CD4-positive, alpha-beta T cell (primary cell): ENCODE measurements around the gene EPHB1. TPM values are rescaled to one million over a fixed set of nuclear protein-coding genes. Genes with fewer than 3 reads are reported as not detected.

ENCODE experiments used
- ATAC-seq: fragments of 200-7000 bp; cut with Tn5 transposase; one replicate; pipeline ENCODE4 v1.10.0; 2022; ENCODE audit warnings: mild to moderate bottlenecking; ENCODE audit not compliant: poor library complexity
- CTCF ChIA-PET: fragments of 350-600 bp; sonication (Branson Sonifier 250); formaldehyde crosslinking; loops from one replicate; lab custom pipeline; 2021; ENCODE audit warnings: antibody characterized with exemption, inconsistent platforms; lab: Charles Lee
- POLR2A ChIA-PET: fragments of 350-600 bp; sonication (Branson Sonifier 250); formaldehyde crosslinking; loops from one replicate; lab custom pipeline; 2021; ENCODE audit warnings: antibody characterized with exemption, inconsistent platforms; lab: Charles Lee
- DNase-seq, 14 experiments: peaks; one replicate each; pipeline ENCODE4 v3.0.0-alpha.2; 2013 to 2020; ENCODE audit warnings: mixed read lengths in 2 of 14
- H3K27ac ChIP-seq, 2 donors: one replicate each; pipeline versions ENCODE4 v1.5.1 to v1.7.0; 2013; ENCODE audit warnings: low read length in 2 of 2, low read depth in 1 of 2, mild to moderate bottlenecking in 1 of 2
- H3K27me3 ChIP-seq, 2 experiments: 1 replicate in 1 of 2; 2 replicates in 1 of 2; pipeline versions ENCODE4 v1.6.1 to v1.7.0; 2013; ENCODE audit warnings: low read length in 2 of 2, control low read depth in 1 of 2, mild to moderate bottlenecking in 1 of 2, moderate library complexity in 1 of 2; ENCODE audit not compliant: insufficient read depth in 2 of 2, control insufficient read depth in 1 of 2
- H3K36me3 ChIP-seq: one replicate; pipeline ENCODE4 v1.6.1; 2013; ENCODE audit warnings: low read length, control low read depth; ENCODE audit not compliant: insufficient read depth
- H3K4me1 ChIP-seq: one replicate; pipeline ENCODE4 v1.6.1; 2013; ENCODE audit warnings: low read length, control low read depth; ENCODE audit not compliant: insufficient read depth
- H3K4me3 ChIP-seq: one replicate; pipeline ENCODE4 v1.5.1; 2013; ENCODE audit warnings: mild to moderate bottlenecking, low read length, moderate library complexity
- H3K9me3 ChIP-seq, 2 experiments: 1 replicate in 1 of 2; 2 replicates in 1 of 2; pipeline versions ENCODE4 v1.6.1 to v1.7.0; 2013; ENCODE audit warnings: low read length in 2 of 2, mild to moderate bottlenecking in 2 of 2, control low read depth in 1 of 2, moderate library complexity in 1 of 2; ENCODE audit not compliant: control insufficient read depth in 1 of 2, insufficient read depth in 1 of 2
- H3K27ac Mint-ChIP-seq: one replicate; pipeline ENCODE4 v1.8.0; 2020; ENCODE audit warnings: mixed read lengths
- H3K27me3 Mint-ChIP-seq: one replicate; pipeline ENCODE4 v1.8.0; 2021; ENCODE audit warnings: mixed read lengths
- H3K36me3 Mint-ChIP-seq: one replicate; pipeline ENCODE4 v1.8.0; 2021; ENCODE audit warnings: low read depth, mixed read lengths
- H3K4me1 Mint-ChIP-seq: one replicate; pipeline ENCODE4 v1.8.0; 2021; ENCODE audit warnings: low read depth, mixed read lengths
- H3K4me3 Mint-ChIP-seq: one replicate; pipeline ENCODE4 v1.8.0; 2020; ENCODE audit warnings: mild to moderate bottlenecking, mixed read lengths
- H3K9me3 Mint-ChIP-seq: one replicate; pipeline ENCODE4 v1.8.0; 2020; ENCODE audit warnings: mixed read lengths
- CTCF ChIP-seq: fragments of 200-600 bp; IDR thresholded peaks from one replicate; pipeline ENCODE4 v1.8.0; 2022; ENCODE audit warnings: antibody characterized with exemption, mild to moderate bottlenecking
- intact Hi-C, 2 experiments: fragments of 100-400 bp; cut with DNase I in 1 of 2; cut with micrococcal nuclease in 1 of 2; formaldehyde crosslinking; loops; one replicate each; pipeline versions ENCODE4 v1.15.1 to v1.9.0; 2023 to 2025; cut with DNase I, micrococcal nuclease
- total RNA-seq, 174 experiments: library from RNA in 2 of 174; stranded (reverse) in 2 of 174; gene quantifications; one replicate each; pipeline ENCODE4 v1.2.3 and lab custom pipeline; 2021 to 2026

The EPHB1 gene
- total RNA-seq, 2 experiments from 2014 or later, result 0.08 to 0.49 TPM

GRCh38 chr3:134892326-134892725, 97.3 kb downstream of the EPHB1 start:
- Mint-ChIP-seq H3K36me3 (no peaks in the 10 kb centered on the region), H3K27me3 (no peaks in the 10 kb centered on the region)

GRCh38 chr3:134892761-134893160, 97.7 kb downstream of the EPHB1 start:
- POLR2A ChIA-PET, result no interaction called here
- intact Hi-C loops, result no loop called here
- no peak for ATAC-seq
- Histone ChIP-seq H3K36me3 (no peaks in the 10 kb centered on the region), H3K4me3 (no peak overlapping the region), H3K9me3 (peaks cover 0 to 3% of the 10 kb centered on the region in 2 experiments), H3K4me1 (no peaks in the 10 kb centered on the region), H3K27me3 (no peaks in the 10 kb centered on the region), H3K27ac (no peak overlapping the region)
- H3K36me3 Mint-ChIP-seq, result no peaks in the 10 kb centered on the region
- no peaks in the 10 kb centered on the region for H3K9me3 Mint-ChIP-seq
- no peak overlapping the region for H3K4me3 Mint-ChIP-seq
- no peak for TF ChIP-seq CTCF
- no peak overlapping the region for H3K27ac Mint-ChIP-seq
- CTCF ChIA-PET, result no interaction called here
- DNase-seq, result no peak
- H3K4me1 Mint-ChIP-seq, result no peaks in the 10 kb centered on the region
- H3K27me3 Mint-ChIP-seq, result no peaks in the 10 kb centered on the region

More at GRCh38 chr3:134892326-134892725, 97.3 kb downstream of the EPHB1 start:
- TF ChIP-seq CTCF, result no peak
- ATAC-seq (no peak), DNase-seq (no peak)
- H3K4me1 Mint-ChIP-seq, result no peaks in the 10 kb centered on the region
- Histone ChIP-seq H3K36me3 (no peaks in the 10 kb centered on the region), H3K27me3 (no peaks in the 10 kb centered on the region), H3K9me3 (peaks cover 0 to 2% of the 10 kb centered on the region in 2 experiments), H3K4me3 (no peak overlapping the region), H3K27ac (no peak overlapping the region), H3K4me1 (no peaks in the 10 kb centered on the region)
- H3K4me3 Mint-ChIP-seq, result no peak overlapping the region
- POLR2A ChIA-PET, result no interaction called here
- CTCF ChIA-PET, result no interaction called here
- intact Hi-C loops, result no loop called here
- H3K9me3 Mint-ChIP-seq, result no peaks in the 10 kb centered on the region
- no peak overlapping the region for H3K27ac Mint-ChIP-seq

GRCh38 chr3:134894533-134894932, 99.5 kb downstream of the EPHB1 start:
- no peaks in the 10 kb centered on the region for H3K36me3 ChIP-seq
- DNase-seq, result no peak
- Mint-ChIP-seq H3K36me3 (no peaks in the 10 kb centered on the region), H3K4me3 (no peak overlapping the region), H3K27me3 (no peaks in the 10 kb centered on the region), H3K9me3 (no peaks in the 10 kb centered on the region), H3K4me1 (no peaks in the 10 kb centered on the region), H3K27ac (no peak overlapping the region)
- H3K4me1 ChIP-seq, result no peaks in the 10 kb centered on the region
- POLR2A ChIA-PET, result no interaction called here
- CTCF ChIA-PET, result no interaction called here
- no peak overlapping the region for H3K27ac ChIP-seq
- no peak for ATAC-seq
- intact Hi-C loops, result no loop called here
- H3K27me3 ChIP-seq, result no peaks in the 10 kb centered on the region
- TF ChIP-seq CTCF, result no peak
- H3K4me3 ChIP-seq, result no peak overlapping the region
- peaks cover 0 to 3% of the 10 kb centered on the region in 2 experiments for H3K9me3 ChIP-seq
